K562 (cell line): ENCODE data around the gene ASF1B. TPM values are rescaled to one million over a fixed set of nuclear protein-coding genes. Genes with fewer than 3 reads are reported as not detected.

ENCODE experiments used
- ATAC-seq: fragments of 200-7000 bp; cut with Tn5 transposase; 3 replicates; pipeline ENCODE4 v1.9.1; 2020; ENCODE audit warnings: moderate library complexity
- BruUV-seq: library from RNA; stranded (reverse); fragments of 400-500 nt; replicated peaks from 2 replicates; lab custom pipeline; 2021; lab: Mats Ljungman, UMichigan
- CTCF ChIA-PET: fragments of 300-600 bp; formaldehyde crosslinking; extraction: SDS; loops from one replicate; lab custom pipeline; 2021; ENCODE audit warnings: low intra/inter-chr PET ratio; lab: Yijun Ruan, JAX
- POLR2A ChIA-PET: fragments of 300-600, 350-650 bp; sonication (Branson Sonifier 250); formaldehyde crosslinking; extraction: SDS; loops from one replicate; lab custom pipeline; 2021; ENCODE audit warnings: antibody characterized with exemption, inconsistent platforms; lab: Yijun Ruan, JAX
- DNase-seq, 4 experiments: peaks; one replicate each; pipeline versions ENCODE4 v3.0.0 to v3.0.0-alpha.2; 2011 to 2018; ENCODE audit warnings: low spot score in 3 of 4, mixed read lengths in 3 of 4; ENCODE audit errors: extremely low read depth in 1 of 4
- FAIRE-seq: peaks from 2 replicates; lab custom pipeline; 2011; peaks lifted over from hg19 to GRCh38; lab: Jason Lieb, UNC
- H2AFZ ChIP-seq: 2 replicates; pipeline ENCODE4 v1.6.0; 2011; ENCODE audit warnings: low read depth, low read length, control low read depth, inconsistent platforms
- H3K27ac ChIP-seq: fragments of 200-600 bp; 3 replicates; pipeline ENCODE4 v1.8.0; 2011; ENCODE audit warnings: low read depth, mild to moderate bottlenecking, control low read depth, inconsistent platforms, low read length, moderate library complexity, mixed read lengths; ENCODE audit errors: extremely low read depth
- H3K27me3 ChIP-seq, 2 experiments: fragments of 300-600 bp in 1 of 2; 2 replicates in 1 of 2; 3 replicates in 1 of 2; pipeline versions ENCODE4 v1.6.0 to v1.8.0; 2011; ENCODE audit warnings: inconsistent platforms in 2 of 2, low read length in 2 of 2, mild to moderate bottlenecking in 1 of 2, mixed read lengths in 1 of 2, moderate library complexity in 1 of 2; ENCODE audit not compliant: control insufficient read depth in 2 of 2, insufficient read depth in 2 of 2
- H3K36me3 ChIP-seq: fragments of 300-600 bp; 3 replicates; pipeline ENCODE4 v1.8.0; 2011; ENCODE audit warnings: mild to moderate bottlenecking, low read length, inconsistent platforms; ENCODE audit not compliant: control insufficient read depth, insufficient read depth
- H3K4me1 ChIP-seq, 2 experiments: fragments of 200-600 bp in 1 of 2; replicated peaks in 1 of 2; 2 replicates in 1 of 2; 3 replicates in 1 of 2; pipeline versions ENCODE4 v1.5.1 to v1.8.0; 2011; ENCODE audit warnings: inconsistent platforms in 2 of 2, low read length in 2 of 2, mild to moderate bottlenecking in 1 of 2, mixed read lengths in 1 of 2, moderate library complexity in 1 of 2; ENCODE audit not compliant: control insufficient read depth in 2 of 2, insufficient read depth in 2 of 2
- H3K4me2 ChIP-seq: 2 replicates; pipeline ENCODE4 v1.6.1; 2011; ENCODE audit warnings: low read length, control low read depth, inconsistent platforms, mixed read lengths; ENCODE audit not compliant: insufficient read depth
- H3K4me3 ChIP-seq: fragments of 200-600 bp; sonication (generic), shearing (Covaris generic); 2 replicates; pipeline ENCODE4 v1.5.1; 2016; ENCODE audit warnings: control low read depth, inconsistent platforms
- H3K79me2 ChIP-seq: fragments of 200-600 bp; 3 replicates; pipeline ENCODE4 v1.8.0; 2011; ENCODE audit warnings: low read length, inconsistent platforms; ENCODE audit not compliant: control insufficient read depth, insufficient read depth
- H3K9ac ChIP-seq, 2 experiments: 2 replicates each; pipeline versions ENCODE4 v1.6.0 to v1.6.1; 2011; ENCODE audit warnings: low read depth in 2 of 2, low read length in 2 of 2, control low read depth in 1 of 2, inconsistent platforms in 1 of 2, mild to moderate bottlenecking in 1 of 2, mixed read lengths in 1 of 2; ENCODE audit not compliant: insufficient read depth in 1 of 2
- H3K9me1 ChIP-seq: one replicate; pipeline ENCODE4 v1.6.0; 2011; ENCODE audit warnings: inconsistent platforms, mild to moderate bottlenecking, low read length, moderate library complexity; ENCODE audit not compliant: control insufficient read depth, insufficient read depth
- H3K9me3 ChIP-seq: replicated peaks from 2 replicates; pipeline ENCODE4 v1.5.1; 2011; ENCODE audit warnings: low read depth, low read length, inconsistent platforms; ENCODE audit not compliant: control insufficient read depth, insufficient read depth
- H4K20me1 ChIP-seq: replicated peaks from 2 replicates; pipeline ENCODE4 v1.6.1; 2011; ENCODE audit warnings: low read length, inconsistent platforms, mixed read lengths; ENCODE audit not compliant: control insufficient read depth, insufficient read depth
- ERF ChIP-seq: fragments of 450-650 bp; formaldehyde crosslinking; IDR thresholded peaks from 2 replicates; pipeline ENCODE4 v1.4.0; 2020; ENCODE audit warnings: mild to moderate bottlenecking, mixed read lengths
- PBX2 ChIP-seq, 2 experiments: IDR thresholded peaks in 1 of 2; conservative IDR thresholded peaks in 1 of 2; 2 replicates each; pipeline ENCODE4 v1.6.1; 2016; ENCODE audit warnings: low read depth in 2 of 2, mild to moderate bottlenecking in 1 of 2, missing compliant biosample characterization in 1 of 2, missing genetic modification characterization in 1 of 2, moderate library complexity in 1 of 2
- PKNOX1 ChIP-seq: fragments of 450-650 bp; IDR thresholded peaks from 2 replicates; pipeline ENCODE4 v1.6.1; 2016
- POLR2G ChIP-seq: fragments of 200-400 bp; formaldehyde crosslinking; IDR thresholded peaks from 2 replicates; pipeline ENCODE4 v1.6.1; 2017; ENCODE audit warnings: low read depth, mild to moderate bottlenecking, antibody characterized with exemption, low read length, moderate library complexity
- WGBS: fragments of 100-300 bp; shearing (Covaris generic); methylation state at CpG from one replicate; pipeline ENCODE4 v1.1.6; 2016; ENCODE audit warnings: low coverage, mixed read lengths; ENCODE audit not compliant: insufficient coverage; ENCODE audit errors: missing lambda C conversion rate; 5-methylcytosine and 5-hydroxymethylcytosine counted together
- in situ Hi-C: fragments of 300-500 bp; cut with MboI; formaldehyde crosslinking; loops from 4 replicates; pipeline ENCODE4 v1.15.0; 2018; ENCODE audit warnings: inconsistent platforms, mixed read lengths
- intact Hi-C: fragments of 100-400 bp; cut with micrococcal nuclease; formaldehyde crosslinking; loops from 2 replicates; pipeline ENCODE4 v1.14.2; 2022
- polyA plus RNA-seq, 8 experiments: library from polyadenylated mRNA; depleted of rRNA in 4 of 8; stranded (reverse) in 5 of 8; unstranded in 3 of 8; fragments of >200 nt; fragmentation: Nextera tagmentation in 2 of 8; fragmentation: Illumina TruSeq in 1 of 8; extraction: Ambion mirVana in 2 of 8; extraction: Trizol in 1 of 8; gene quantifications; 2 replicates each; pipeline versions ENCODE4 v1.2.1 to v1.2.3, GENCODE V29; 2011 to 2014; ENCODE audit warnings: inconsistent platforms in 1 of 8, missing spikeins in 1 of 8
- total RNA-seq, 7 experiments: library from RNA; depleted of rRNA in 6 of 7; stranded (reverse); fragments of >200 nt in 6 of 7; fragmentation: Illumina TruSeq in 2 of 7; extraction: Trizol in 2 of 7; gene quantifications; 2 replicates each; pipeline versions ENCODE4 v1.2.1 to v1.2.3, GENCODE V29; 2011 to 2021; ENCODE audit warnings: low replicate concordance in 1 of 7

The ASF1B gene
- total and polyA plus RNA-seq, 9 of the 15 experiments (the other 6 are each of a cell fraction or from before 2014, with no cell fraction given): 6.0 to 69.4 (median 53.3) TPM

- H3K9ac ChIP-seq: peak overlapping the region in 1 of 2 experiments; percentile 50; a peak in 2 of 4 replicates
- H3K4me1 ChIP-seq: peaks cover 33 to 36% of the 10 kb centered on the region in 2 experiments; a peak in 4 of 5 replicates
- no peak for TF ChIP-seq ERF
- TF ChIP-seq PKNOX1: peak; percentile 87
- peak; percentile 43; the same call in 1 of the 2 replicates for TF ChIP-seq POLR2G
- TF ChIP-seq PBX2 (CRISPR knock-in tag; IDR thresholded peaks at IDR 0.05; ENCODE audit: low read depth): no peak
- TF ChIP-seq PBX2 (tag; conservative IDR thresholded peaks at IDR 0.05; ENCODE audit: low read depth): 0 out of 2 replicates have a peak, but pooled peaks have one; percentile 29
- TF ChIP-seq, all 486 proteins: peak for 3
- in situ Hi-C loops: no loop called here
- intact Hi-C loops: no loop called here
- peaks cover 33% of the 10 kb centered on the region; the same call in 2 of the 3 replicates for H3K36me3 ChIP-seq
- no peak overlapping the region for H3K4me2 ChIP-seq
- no peaks in the 10 kb centered on the region for H3K9me1 ChIP-seq
- H2AFZ ChIP-seq: no peak overlapping the region
- DNase-seq: no peak
- CTCF ChIA-PET: no interaction called here
- H3K4me3 ChIP-seq: no peak overlapping the region
- peaks cover 18% of the 10 kb centered on the region for H3K79me2 ChIP-seq
- no peak overlapping the region; the same call in 2 of the 3 replicates for H3K27ac ChIP-seq
- TSS peak; percentile 23 for BruUV-seq
- no peaks in the 10 kb centered on the region for H4K20me1 ChIP-seq
- POLR2A ChIA-PET: interaction anchor here (0.7 kb wide), 1 partner anchor 155 kb away, joined by 3 read pairs; no protein-coding TSS in a partner anchor
- H3K9me3 ChIP-seq: no peaks in the 10 kb centered on the region
- no peaks in the 10 kb centered on the region for H3K27me3 ChIP-seq
- FAIRE-seq: peak; percentile 11
- ATAC-seq: no peak
- WGBS: 87% methylated on average over 7 of the region's 7 CpGs
Measured at GRCh38 chr19:14119644-14120496, 16.5 kb downstream of the ASF1B start.
